Stimulated activated effector memory CD8-positive, alpha-beta T cell treated with anti-CD3 and anti-CD28 coated beads, Interleukin-12 subunit alpha, Interleukin-12 subunit beta, amount 100 ng/mL, for 72 hours (primary cell): Measurements from ENCODE around the gene C12orf75.
"Not testable (repeated sequence)": the region's sequence is repeated elsewhere in the genome, so short reads cannot be mapped to it uniquely, and the experiment has no call there.

Source experiments
- ATAC-seq: fragments of 150-1000 bp; cut with Tn5 transposase; 2 replicates; pipeline ENCODE4 v1.10.0; 2021
- DNase-seq, 2 donors: peaks; one replicate each; pipeline ENCODE4 v3.0.0; 2021 to 2022; ENCODE audit warnings: low spot score in 2 of 2
- H3K27ac Mint-ChIP-seq: one replicate; pipeline ENCODE4 v1.8.0; 2022; ENCODE audit warnings: mild to moderate bottlenecking, mixed read lengths
- H3K36me3 Mint-ChIP-seq: one replicate; pipeline ENCODE4 v1.8.0; 2022; ENCODE audit warnings: mild to moderate bottlenecking, mixed read lengths
- H3K4me1 Mint-ChIP-seq: one replicate; pipeline ENCODE4 v1.8.0; 2022; ENCODE audit warnings: mixed read lengths
- H3K4me3 Mint-ChIP-seq: one replicate; pipeline ENCODE4 v1.8.0; 2022; ENCODE audit warnings: mild to moderate bottlenecking, mixed read lengths
- H3K9me3 Mint-ChIP-seq: one replicate; pipeline ENCODE4 v1.8.0; 2022; ENCODE audit warnings: mixed read lengths

C12orf75 gene

GRCh38 chr12:105341010-105341409 lies 10.5 kb downstream of the C12orf75 start:
- DNase-seq (no peak), ATAC-seq (no peak)
- peaks cover 5% of the 10 kb centered on the region for H3K9me3 Mint-ChIP-seq
- H3K36me3 Mint-ChIP-seq, result no peaks in the 10 kb centered on the region
- H3K4me3 Mint-ChIP-seq, result no peak overlapping the region
- H3K4me1 Mint-ChIP-seq, result peaks cover 36% of the 10 kb centered on the region
- no peak overlapping the region for H3K27ac Mint-ChIP-seq

- ATAC-seq, H3K4me3 Mint-ChIP-seq, H3K9me3 Mint-ChIP-seq, H3K36me3 Mint-ChIP-seq, DNase-seq: not testable (repeated sequence)
- peak overlapping the region; percentile 43 for H3K27ac Mint-ChIP-seq
- H3K4me1 Mint-ChIP-seq, result peaks cover 29% of the 10 kb centered on the region
Observed at GRCh38 chr12:105341620-105342019, 11.1 kb downstream of the C12orf75 start.

- DNase-seq (no peak), ATAC-seq (no peak)
- Mint-ChIP-seq H3K36me3 (no peaks in the 10 kb centered on the region), H3K27ac (peak overlapping the region; percentile 43), H3K4me1 (peaks cover 31% of the 10 kb centered on the region), H3K9me3 (peaks cover 5% of the 10 kb centered on the region), H3K4me3 (no peak overlapping the region)
Observed at GRCh38 chr12:105342464-105342863, 12.0 kb downstream of the C12orf75 start.

- no peak for ATAC-seq
- peaks cover 33% of the 10 kb centered on the region for H3K4me1 Mint-ChIP-seq
- peak overlapping the region; percentile 26 for H3K27ac Mint-ChIP-seq
- DNase-seq, result no peak
- H3K36me3 Mint-ChIP-seq, result no peaks in the 10 kb centered on the region
- no peak overlapping the region for H3K4me3 Mint-ChIP-seq
- H3K9me3 Mint-ChIP-seq, result peaks cover 5% of the 10 kb centered on the region
Observed at GRCh38 chr12:105343836-105344235, 13.3 kb downstream of the C12orf75 start.

GRCh38 chr12:105347499-105347898 lies 17.0 kb downstream of the C12orf75 start:
- DNase-seq (no peak), ATAC-seq (no peak)
- H3K4me3 Mint-ChIP-seq, result no peak overlapping the region
- peaks cover 6% of the 10 kb centered on the region for H3K36me3 Mint-ChIP-seq
- H3K4me1 Mint-ChIP-seq, result peaks cover 48% of the 10 kb centered on the region
- no peak overlapping the region for H3K27ac Mint-ChIP-seq
- no peaks in the 10 kb centered on the region for H3K9me3 Mint-ChIP-seq

- Mint-ChIP-seq H3K4me3 (no peak overlapping the region), H3K27ac (no peak overlapping the region), H3K36me3 (peaks cover 6% of the 10 kb centered on the region), H3K9me3 (no peaks in the 10 kb centered on the region), H3K4me1 (peaks cover 48% of the 10 kb centered on the region)
- no peak for ATAC-seq
- DNase-seq, result no peak
Observed at GRCh38 chr12:105348142-105348541, 17.7 kb downstream of the C12orf75 start.

GRCh38 chr12:105348561-105348960 lies 18.1 kb downstream of the C12orf75 start:
- peaks cover 50% of the 10 kb centered on the region for H3K4me1 Mint-ChIP-seq
- no peak for DNase-seq
- peaks cover 6% of the 10 kb centered on the region for H3K36me3 Mint-ChIP-seq
- no peak overlapping the region for H3K4me3 Mint-ChIP-seq
- H3K9me3 Mint-ChIP-seq, result no peaks in the 10 kb centered on the region
- no peak for ATAC-seq
- peak overlapping the region; percentile 43 for H3K27ac Mint-ChIP-seq

GRCh38 chr12:105349138-105349537 lies 18.6 kb downstream of the C12orf75 start:
- Mint-ChIP-seq H3K27ac (peak overlapping the region; percentile 43), H3K36me3 (peaks cover 6% of the 10 kb centered on the region), H3K4me3 (no peak overlapping the region), H3K9me3 (no peaks in the 10 kb centered on the region), H3K4me1 (peaks cover 46% of the 10 kb centered on the region)
- ATAC-seq (no peak), DNase-seq (peak in 1 of 2 donors; percentile 39)

GRCh38 chr12:105351523-105351922 lies 21.0 kb downstream of the C12orf75 start:
- peaks cover 12% of the 10 kb centered on the region for H3K36me3 Mint-ChIP-seq
- H3K9me3 Mint-ChIP-seq, result no peaks in the 10 kb centered on the region
- H3K27ac Mint-ChIP-seq, result peak overlapping the region; percentile 24
- H3K4me3 Mint-ChIP-seq, result no peak overlapping the region
- no peak for ATAC-seq
- DNase-seq, result peak in 1 of 2 donors; percentile 38
- H3K4me1 Mint-ChIP-seq, result peaks cover 62% of the 10 kb centered on the region

- DNase-seq (peak in 1 of 2 donors; percentile 49), ATAC-seq (peak; percentile 72)
- peaks cover 12% of the 10 kb centered on the region for H3K36me3 Mint-ChIP-seq
- no peaks in the 10 kb centered on the region for H3K9me3 Mint-ChIP-seq
- no peak overlapping the region for H3K4me3 Mint-ChIP-seq
- H3K27ac Mint-ChIP-seq, result peak overlapping the region; percentile 24
- peaks cover 63% of the 10 kb centered on the region for H3K4me1 Mint-ChIP-seq
Observed at GRCh38 chr12:105352052-105352451, 21.6 kb downstream of the C12orf75 start.

GRCh38 chr12:105352940-105353635 lies 22.6 kb downstream of the C12orf75 start:
- peaks cover 69% of the 10 kb centered on the region for H3K4me1 Mint-ChIP-seq
- DNase-seq (peak in 1 of 2 donors; percentile 18), ATAC-seq (no peak)
- H3K9me3 Mint-ChIP-seq, result no peaks in the 10 kb centered on the region
- no peak overlapping the region for H3K27ac Mint-ChIP-seq
- no peak overlapping the region for H3K4me3 Mint-ChIP-seq
- peaks cover 12% of the 10 kb centered on the region for H3K36me3 Mint-ChIP-seq

- Mint-ChIP-seq H3K9me3 (no peaks in the 10 kb centered on the region), H3K36me3 (peaks cover 14% of the 10 kb centered on the region), H3K4me3 (no peak overlapping the region), H3K27ac (no peak overlapping the region), H3K4me1 (peaks cover 51% of the 10 kb centered on the region)
- DNase-seq, result peak in 1 of 2 donors; percentile 4
- ATAC-seq, result no peak
Observed at GRCh38 chr12:105355752-105356151, 25.3 kb downstream of the C12orf75 start.

GRCh38 chr12:105357162-105357691 lies 26.7 kb downstream of the C12orf75 start:
- Mint-ChIP-seq H3K27ac (peak overlapping the region; percentile 54), H3K4me1 (peaks cover 41% of the 10 kb centered on the region), H3K36me3 (peaks cover 12% of the 10 kb centered on the region), H3K9me3 (no peaks in the 10 kb centered on the region), H3K4me3 (peak overlapping the region; percentile 19)
- ATAC-seq (peak; percentile 97), DNase-seq (peak in 1 of 2 donors; percentile 47)

- ATAC-seq (no peak), DNase-seq (peak in 1 of 2 donors; percentile 32)
- Mint-ChIP-seq H3K27ac (no peak overlapping the region), H3K9me3 (no peaks in the 10 kb centered on the region), H3K36me3 (peaks cover 12% of the 10 kb centered on the region), H3K4me3 (no peak overlapping the region), H3K4me1 (peaks cover 41% of the 10 kb centered on the region)
Observed at GRCh38 chr12:105358789-105359188, 28.3 kb downstream of the C12orf75 start.

- Mint-ChIP-seq H3K9me3 (no peaks in the 10 kb centered on the region), H3K36me3 (peaks cover 9% of the 10 kb centered on the region), H3K4me1 (peaks cover 34% of the 10 kb centered on the region), H3K27ac (no peak overlapping the region), H3K4me3 (no peak overlapping the region)
- DNase-seq (peak in 1 of 2 donors; percentile 26), ATAC-seq (no peak)
Observed at GRCh38 chr12:105359856-105360255, 29.4 kb downstream of the C12orf75 start.

- ATAC-seq, result no peak
- H3K27ac Mint-ChIP-seq, result no peak overlapping the region
- DNase-seq, result no peak
- H3K9me3 Mint-ChIP-seq, result no peaks in the 10 kb centered on the region
- peaks cover 15% of the 10 kb centered on the region for H3K36me3 Mint-ChIP-seq
- no peak overlapping the region for H3K4me3 Mint-ChIP-seq
- H3K4me1 Mint-ChIP-seq, result peaks cover 14% of the 10 kb centered on the region
Observed at GRCh38 chr12:105363890-105364289, 33.4 kb downstream of the C12orf75 start.
